SU-DHL-6 (cell line): ENCODE measurements around the gene RGL1.

Experiments used
- H2AFZ ChIP-seq: fragments of 200-600 bp; sonication (generic); 2 replicates; pipeline ENCODE4 v1.6.1; 2014; ENCODE audit warnings: low read depth, mild to moderate bottlenecking, moderate library complexity, mixed read lengths, antibody characterized with exemption, low read length; ENCODE audit not compliant: severe bottlenecking
- H3F3A ChIP-seq: fragments of 200-600 bp; shearing (Covaris generic); 2 replicates; pipeline ENCODE4 v1.6.0; 2016; ENCODE audit warnings: antibody characterized with exemption, mild to moderate bottlenecking; ENCODE audit not compliant: insufficient read depth
- H3K27ac ChIP-seq: fragments of 200-600 bp; sonication (generic); 2 replicates; pipeline ENCODE4 v1.5.1; 2016; ENCODE audit warnings: low read depth, mild to moderate bottlenecking, low read length, moderate library complexity, mixed read lengths
- H3K27me3 ChIP-seq: fragments of 200-600 bp; sonication (generic), shearing (Covaris generic); 2 replicates; pipeline ENCODE4 v1.6.0; 2014; ENCODE audit warnings: mild to moderate bottlenecking, low read length
- H3K36me3 ChIP-seq: fragments of 200-600 bp; sonication (generic); 2 replicates; pipeline ENCODE4 v1.6.1; 2014; ENCODE audit warnings: mild to moderate bottlenecking, low read length, mixed read lengths
- H3K4me2 ChIP-seq: fragments of 300-600, 200-600 bp; shearing (Covaris generic), sonication (generic); 2 replicates; pipeline ENCODE4 v1.6.0; 2014; ENCODE audit warnings: low read length, low read depth, mild to moderate bottlenecking; ENCODE audit not compliant: poor library complexity, severe bottlenecking
- H3K4me3 ChIP-seq: fragments of 200-600 bp; sonication (generic); 2 replicates; pipeline ENCODE4 v1.5.1; 2014; ENCODE audit warnings: antibody characterized with exemption, low read length, mild to moderate bottlenecking, mixed read lengths; ENCODE audit not compliant: insufficient read depth, poor library complexity, severe bottlenecking
- H3K79me2 ChIP-seq: fragments of 200-600 bp; sonication (generic); 2 replicates; pipeline ENCODE4 v1.6.1; 2014; ENCODE audit warnings: mild to moderate bottlenecking, low read length, moderate library complexity; ENCODE audit not compliant: insufficient read depth
- H3K9ac ChIP-seq: fragments of 200-600 bp; sonication (generic); 2 replicates; pipeline ENCODE4 v1.7.0; 2014; ENCODE audit warnings: mild to moderate bottlenecking, low read length
- H3K9me2 ChIP-seq: fragments of 200-600 bp; sonication (generic); replicated peaks from 2 replicates; pipeline ENCODE4 v1.6.1; 2014; ENCODE audit warnings: low read length; ENCODE audit not compliant: insufficient read depth
- H3K9me3 ChIP-seq: fragments of 200-600 bp; sonication (generic); 2 replicates; pipeline ENCODE4 v1.6.1; 2014; ENCODE audit warnings: low read length, mixed read lengths; ENCODE audit not compliant: insufficient read depth
- H4K20me1 ChIP-seq: fragments of 200-600 bp; sonication (generic); 2 replicates; pipeline ENCODE4 v1.6.1; 2014; ENCODE audit warnings: low read depth, mild to moderate bottlenecking, antibody characterized with exemption, low read length, moderate library complexity, mixed read lengths
- EZH2phosphoT487 ChIP-seq: fragments of 200-600 bp; sonication (generic), shearing (Covaris generic); conservative IDR thresholded peaks from 2 replicates; pipeline ENCODE4 v1.6.1; 2018; ENCODE audit warnings: mild to moderate bottlenecking, antibody characterized with exemption, low read length, moderate library complexity, mixed read lengths
- TF ChIP-seq, protein P1 (sequence below): fragments of 200-600 bp; sonication (generic); IDR thresholded peaks from one replicate; pipeline ENCODE4 v1.5.1; 2017; ENCODE audit warnings: antibody characterized with exemption, mild to moderate bottlenecking, low read length, moderate library complexity; ENCODE audit not compliant: insufficient read depth, poor library complexity, severe bottlenecking

RGL1 gene

DNA sequence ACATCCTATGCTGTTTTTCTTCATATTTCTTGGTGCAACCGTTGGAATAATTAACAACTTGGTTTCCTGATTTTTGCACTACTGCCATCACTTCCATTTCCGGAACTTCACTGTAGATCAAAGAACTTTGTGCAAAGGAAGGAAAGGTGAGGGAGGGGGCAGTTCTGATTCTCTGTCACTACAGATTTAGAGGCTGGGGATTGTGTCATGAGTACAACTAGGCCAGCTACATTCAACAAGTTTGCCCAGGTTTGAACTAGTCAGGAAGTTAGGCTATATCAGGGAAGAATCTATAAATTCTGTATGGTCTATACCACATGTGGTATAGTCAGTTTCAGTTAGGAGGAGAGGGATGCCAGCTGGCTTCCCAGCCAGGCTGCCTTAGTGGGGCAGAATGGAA, 84.2 kb downstream of the RGL1 start:
- no peak overlapping the region for H3K4me3 ChIP-seq
- H3K9me2 ChIP-seq, result no peaks in the 10 kb centered on the region
- H3K9ac ChIP-seq, result no peak overlapping the region

DNA sequence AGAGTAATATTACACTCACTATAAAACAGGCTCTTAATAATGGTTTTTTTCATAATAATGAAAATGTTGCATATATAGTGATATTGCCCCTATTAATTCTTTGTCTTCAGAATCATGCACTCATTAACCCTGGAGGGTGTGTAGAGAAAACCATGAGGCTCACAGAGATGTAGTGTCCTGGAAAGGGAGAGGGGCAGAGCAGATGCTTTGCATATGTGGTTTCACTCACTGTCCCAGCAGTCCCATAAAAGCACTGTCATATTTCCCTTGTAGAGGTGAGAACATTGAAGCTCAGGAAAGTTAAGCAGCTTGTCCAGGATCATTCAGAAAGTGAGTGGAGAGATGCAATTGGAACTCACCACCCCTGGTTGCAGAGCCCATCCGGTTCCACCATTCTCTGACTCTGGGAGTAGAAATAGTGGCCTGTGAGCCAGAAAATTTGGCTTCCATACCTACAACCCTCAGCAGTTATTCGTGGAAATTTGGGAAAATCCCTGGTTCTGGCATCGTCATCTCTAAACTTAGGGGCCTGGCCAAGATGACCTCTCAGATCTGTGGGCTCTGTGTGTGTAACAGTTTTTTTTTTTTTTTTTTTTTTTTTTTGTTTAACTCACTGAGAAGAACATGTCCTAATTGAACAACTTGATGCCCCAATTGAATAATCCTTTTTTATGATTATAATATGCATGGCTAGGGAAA, 86.4 kb downstream of the RGL1 start:
- H3K9me3 ChIP-seq, result no peaks in the 10 kb centered on the region
- TF ChIP-seq, protein P1, sequence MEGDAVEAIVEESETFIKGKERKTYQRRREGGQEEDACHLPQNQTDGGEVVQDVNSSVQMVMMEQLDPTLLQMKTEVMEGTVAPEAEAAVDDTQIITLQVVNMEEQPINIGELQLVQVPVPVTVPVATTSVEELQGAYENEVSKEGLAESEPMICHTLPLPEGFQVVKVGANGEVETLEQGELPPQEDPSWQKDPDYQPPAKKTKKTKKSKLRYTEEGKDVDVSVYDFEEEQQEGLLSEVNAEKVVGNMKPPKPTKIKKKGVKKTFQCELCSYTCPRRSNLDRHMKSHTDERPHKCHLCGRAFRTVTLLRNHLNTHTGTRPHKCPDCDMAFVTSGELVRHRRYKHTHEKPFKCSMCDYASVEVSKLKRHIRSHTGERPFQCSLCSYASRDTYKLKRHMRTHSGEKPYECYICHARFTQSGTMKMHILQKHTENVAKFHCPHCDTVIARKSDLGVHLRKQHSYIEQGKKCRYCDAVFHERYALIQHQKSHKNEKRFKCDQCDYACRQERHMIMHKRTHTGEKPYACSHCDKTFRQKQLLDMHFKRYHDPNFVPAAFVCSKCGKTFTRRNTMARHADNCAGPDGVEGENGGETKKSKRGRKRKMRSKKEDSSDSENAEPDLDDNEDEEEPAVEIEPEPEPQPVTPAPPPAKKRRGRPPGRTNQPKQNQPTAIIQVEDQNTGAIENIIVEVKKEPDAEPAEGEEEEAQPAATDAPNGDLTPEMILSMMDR, result no peak
- no peak for TF ChIP-seq EZH2phosphoT487
- no peak overlapping the region for H3K27ac ChIP-seq
- no peaks in the 10 kb centered on the region for H3K36me3 ChIP-seq
- H2AFZ ChIP-seq, result no peak overlapping the region
- no peak overlapping the region for H3K9ac ChIP-seq
- H3K4me2 ChIP-seq, result no peak overlapping the region
- H3K79me2 ChIP-seq, result no peaks in the 10 kb centered on the region
- H3F3A ChIP-seq, result no peaks in the 10 kb centered on the region
- H3K27me3 ChIP-seq, result no peaks in the 10 kb centered on the region
- no peaks in the 10 kb centered on the region for H3K9me2 ChIP-seq
- H4K20me1 ChIP-seq, result no peaks in the 10 kb centered on the region
- no peak overlapping the region for H3K4me3 ChIP-seq

More for the DNA sequence above, 84.2 kb downstream of the RGL1 start:
- TF ChIP-seq, protein P1, result no peak
- no peak for TF ChIP-seq EZH2phosphoT487
- Histone ChIP-seq H3K4me2 (no peak overlapping the region), H4K20me1 (no peaks in the 10 kb centered on the region), H3K79me2 (no peaks in the 10 kb centered on the region), H3K27me3 (no peaks in the 10 kb centered on the region), H3F3A (no peaks in the 10 kb centered on the region), H3K36me3 (no peaks in the 10 kb centered on the region), H3K9me3 (no peaks in the 10 kb centered on the region), H2AFZ (no peak overlapping the region), H3K27ac (no peak overlapping the region)

DNA sequence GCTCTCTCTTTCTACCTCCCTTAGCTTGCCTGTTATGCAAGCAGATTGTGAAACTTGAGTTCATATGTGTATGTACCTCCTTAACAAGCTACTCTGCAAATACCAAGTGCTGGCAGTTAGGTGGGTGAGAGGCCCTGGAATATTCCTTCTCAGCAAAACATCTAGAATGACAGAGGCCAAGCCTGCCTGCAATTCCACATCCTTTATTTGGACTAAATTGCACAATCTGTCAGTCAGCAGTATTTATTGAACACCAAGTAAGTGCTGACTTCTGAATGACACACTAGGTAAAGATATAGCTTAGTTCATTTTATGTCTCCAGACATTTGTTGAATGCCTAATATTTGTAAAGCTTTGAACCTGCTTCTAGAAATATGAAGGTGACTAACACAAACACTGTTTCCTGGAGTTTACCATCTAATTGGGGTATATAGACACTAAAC, 87.5 kb downstream of the RGL1 start:
- Histone ChIP-seq H2AFZ (no peak overlapping the region), H3F3A (no peaks in the 10 kb centered on the region), H4K20me1 (no peaks in the 10 kb centered on the region), H3K4me3 (no peak overlapping the region), H3K9me2 (no peaks in the 10 kb centered on the region), H3K9ac (no peak overlapping the region), H3K4me2 (no peak overlapping the region), H3K9me3 (no peaks in the 10 kb centered on the region), H3K79me2 (no peaks in the 10 kb centered on the region), H3K36me3 (no peaks in the 10 kb centered on the region), H3K27ac (no peak overlapping the region), H3K27me3 (no peaks in the 10 kb centered on the region)
- TF ChIP-seq EZH2phosphoT487, result no peak

DNA sequence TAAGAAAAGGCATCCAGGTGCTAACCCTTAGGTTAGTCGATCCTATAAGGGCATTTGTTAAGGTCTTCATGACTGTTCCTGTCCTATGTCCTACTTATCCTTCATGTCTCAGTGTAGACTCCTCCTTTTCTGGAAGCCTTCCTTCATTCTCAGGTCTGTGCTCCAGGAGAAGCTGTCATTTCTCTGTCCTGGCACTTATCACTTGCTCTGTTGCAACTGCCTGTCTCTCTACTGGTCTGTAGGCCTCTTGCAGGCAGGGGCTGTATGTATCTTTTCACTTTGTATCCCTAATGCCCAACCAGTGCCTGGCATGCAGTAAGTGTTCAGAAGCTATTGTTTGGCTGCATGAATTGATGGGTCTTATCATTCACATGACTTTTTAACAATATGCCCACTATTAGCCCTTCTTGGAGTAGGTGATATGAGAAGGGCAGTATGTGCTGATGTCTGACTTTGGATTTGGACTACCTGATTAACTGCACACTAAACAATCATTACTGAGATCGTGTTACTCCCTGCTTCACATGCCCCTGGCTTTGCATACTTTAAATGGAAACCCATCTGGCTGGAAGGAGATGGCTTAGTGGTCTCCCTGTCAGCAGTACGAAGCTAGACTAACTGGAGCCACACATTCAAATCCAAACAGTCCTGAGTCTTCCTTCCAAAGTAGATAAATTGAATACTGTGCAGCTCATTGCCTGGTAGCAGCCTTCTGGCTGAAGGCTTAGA, 88.8 kb downstream of the RGL1 start:
- H3K79me2 ChIP-seq, result no peaks in the 10 kb centered on the region
- H3K9me2 ChIP-seq, result no peaks in the 10 kb centered on the region
- no peaks in the 10 kb centered on the region for H3K27me3 ChIP-seq
- no peaks in the 10 kb centered on the region for H3K9me3 ChIP-seq
- H3K27ac ChIP-seq, result no peak overlapping the region
- H3K4me3 ChIP-seq, result no peak overlapping the region
- no peaks in the 10 kb centered on the region for H3F3A ChIP-seq
- TF ChIP-seq EZH2phosphoT487, result no peak
- TF ChIP-seq, protein P1, result no peak
- no peak overlapping the region for H2AFZ ChIP-seq
- no peaks in the 10 kb centered on the region for H4K20me1 ChIP-seq
- no peak overlapping the region for H3K4me2 ChIP-seq
- H3K36me3 ChIP-seq, result no peaks in the 10 kb centered on the region
- no peak overlapping the region for H3K9ac ChIP-seq
